Body of pancreas (tissue), 4 donors: Measurements from ENCODE around the gene ELL.

Experiments used
- POLR2A ChIP-seq, 3 donors: fragments of 450-650 bp; IDR thresholded peaks; one replicate each; pipeline ENCODE4 v1.6.1; 2016; ENCODE audit warnings: antibody characterized with exemption in 3 of 3, mild to moderate bottlenecking in 2 of 3
- TF ChIP-seq, protein P1 (sequence below), 7 experiments: fragments of 450-650 bp in 4 of 7; fragments of 200-600 bp in 3 of 7; sonication (generic) in 3 of 7; IDR thresholded peaks; one replicate each; pipeline ENCODE4 v1.5.1; 2016 to 2019; ENCODE audit warnings: antibody characterized with exemption in 7 of 7

GRCh38 chr19:18418029-18418482, 103.8 kb downstream of the ELL start:
- TF ChIP-seq, protein P1, sequence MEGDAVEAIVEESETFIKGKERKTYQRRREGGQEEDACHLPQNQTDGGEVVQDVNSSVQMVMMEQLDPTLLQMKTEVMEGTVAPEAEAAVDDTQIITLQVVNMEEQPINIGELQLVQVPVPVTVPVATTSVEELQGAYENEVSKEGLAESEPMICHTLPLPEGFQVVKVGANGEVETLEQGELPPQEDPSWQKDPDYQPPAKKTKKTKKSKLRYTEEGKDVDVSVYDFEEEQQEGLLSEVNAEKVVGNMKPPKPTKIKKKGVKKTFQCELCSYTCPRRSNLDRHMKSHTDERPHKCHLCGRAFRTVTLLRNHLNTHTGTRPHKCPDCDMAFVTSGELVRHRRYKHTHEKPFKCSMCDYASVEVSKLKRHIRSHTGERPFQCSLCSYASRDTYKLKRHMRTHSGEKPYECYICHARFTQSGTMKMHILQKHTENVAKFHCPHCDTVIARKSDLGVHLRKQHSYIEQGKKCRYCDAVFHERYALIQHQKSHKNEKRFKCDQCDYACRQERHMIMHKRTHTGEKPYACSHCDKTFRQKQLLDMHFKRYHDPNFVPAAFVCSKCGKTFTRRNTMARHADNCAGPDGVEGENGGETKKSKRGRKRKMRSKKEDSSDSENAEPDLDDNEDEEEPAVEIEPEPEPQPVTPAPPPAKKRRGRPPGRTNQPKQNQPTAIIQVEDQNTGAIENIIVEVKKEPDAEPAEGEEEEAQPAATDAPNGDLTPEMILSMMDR (IDR thresholded peaks at IDR 0.05) = no peak
- TF ChIP-seq POLR2A (IDR thresholded peaks at IDR 0.05) = no peak
